Measurements from ENCODE around the gene TMC4.

The TMC4 gene

GRCh38 chr19:54129617-54129996 lies 43.4 kb downstream of the TMC4 start:
- no peak for DNase-seq (ENCODE audit: low spot score)

DNA sequence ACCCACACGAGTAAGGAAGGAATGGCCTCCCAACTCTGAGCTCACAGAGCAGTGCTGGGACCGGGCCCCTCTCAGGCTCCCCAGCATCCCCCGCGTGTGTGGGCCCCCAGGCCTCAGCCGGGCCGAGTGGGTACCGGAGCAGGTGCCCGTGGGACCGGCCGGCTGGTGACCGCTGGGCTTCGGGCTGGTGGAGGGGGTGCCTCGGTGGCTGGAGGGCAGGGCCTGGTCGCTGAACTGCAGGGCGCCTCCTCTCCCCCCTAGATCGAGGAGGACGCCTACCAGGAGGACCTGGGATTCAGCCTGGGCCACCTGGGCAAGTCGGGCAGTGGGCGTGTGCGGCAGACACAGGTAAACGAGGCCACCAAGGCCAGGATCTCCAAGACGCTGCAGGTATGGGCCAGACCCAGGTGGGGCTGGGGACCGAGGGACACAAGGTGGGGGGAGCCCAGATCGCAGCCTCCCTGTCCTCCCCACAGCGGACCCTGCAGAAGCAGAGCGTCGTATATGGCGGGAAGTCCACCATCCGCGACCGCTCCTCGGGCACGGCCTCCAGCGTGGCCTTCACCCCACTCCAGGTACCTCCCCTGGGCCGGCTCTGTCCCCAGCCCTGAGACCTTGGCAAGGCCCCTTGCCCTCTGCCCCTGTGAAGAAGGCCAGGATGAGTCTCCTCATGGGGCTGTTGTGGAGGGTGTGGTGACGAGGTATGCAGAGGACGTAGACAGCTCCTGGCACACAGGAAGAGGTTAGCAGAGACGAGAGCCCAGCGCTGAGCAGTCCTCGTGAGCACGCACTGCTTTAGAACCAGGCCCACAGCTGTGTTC lies 44.0 kb downstream of the TMC4 start:
- no peak for DNase-seq (ENCODE audit: low spot score)

DNA sequence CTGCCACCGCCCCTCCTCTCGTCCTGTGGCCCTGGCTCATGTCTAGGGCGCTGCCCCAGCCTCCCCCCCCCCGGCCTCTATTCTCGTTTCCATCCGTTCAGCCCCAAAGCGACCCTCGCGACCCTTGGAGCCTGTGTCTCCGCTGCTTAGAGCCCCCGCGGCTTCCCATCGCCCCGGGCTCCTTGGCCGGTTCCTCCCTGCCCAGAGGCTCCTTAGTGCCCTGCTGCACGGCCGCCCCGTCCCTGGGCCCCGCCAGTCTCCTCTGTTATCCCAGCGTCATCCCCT lies 44.6 kb downstream of the TMC4 start:
- no peak for DNase-seq (ENCODE audit: low spot score)

DNA sequence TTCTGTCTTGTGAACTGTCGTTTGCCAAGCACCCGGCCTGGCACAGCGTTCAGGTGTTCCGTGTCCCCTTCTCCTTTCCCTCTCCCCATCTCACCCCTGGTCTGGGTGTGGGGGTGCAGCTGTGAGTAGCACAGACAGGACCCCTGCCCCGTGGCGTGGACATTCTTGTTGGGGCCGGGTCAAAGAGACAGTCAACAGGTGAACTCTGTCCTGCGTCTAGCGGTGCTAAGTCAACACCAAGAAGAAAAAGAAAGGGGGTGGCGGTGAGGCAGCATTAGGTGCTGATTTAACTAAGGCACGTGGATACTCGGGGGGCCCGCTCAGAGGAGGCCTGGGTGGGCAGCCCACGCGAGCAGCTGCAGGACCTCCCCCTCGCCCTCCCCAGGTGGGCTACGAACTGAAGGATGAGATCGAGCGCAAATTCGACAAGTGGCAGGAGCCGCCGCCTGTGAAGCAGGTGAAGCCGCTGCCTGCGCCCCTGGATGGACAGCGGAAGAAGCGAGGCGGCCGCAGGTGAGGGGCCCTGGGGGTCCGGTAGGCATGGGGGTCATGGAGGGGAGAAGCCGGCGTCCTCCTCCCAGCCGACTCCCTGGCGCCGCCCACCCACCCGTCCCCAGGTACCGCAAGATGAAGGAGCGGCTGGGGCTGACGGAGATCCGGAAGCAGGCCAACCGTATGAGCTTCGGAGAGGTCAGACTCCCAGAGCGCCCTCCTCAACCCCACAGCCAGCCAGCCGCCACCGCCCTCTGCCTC lies 45.1 kb downstream of the TMC4 start:
- DNase-seq (ENCODE audit: low spot score), result no peak

DNA sequence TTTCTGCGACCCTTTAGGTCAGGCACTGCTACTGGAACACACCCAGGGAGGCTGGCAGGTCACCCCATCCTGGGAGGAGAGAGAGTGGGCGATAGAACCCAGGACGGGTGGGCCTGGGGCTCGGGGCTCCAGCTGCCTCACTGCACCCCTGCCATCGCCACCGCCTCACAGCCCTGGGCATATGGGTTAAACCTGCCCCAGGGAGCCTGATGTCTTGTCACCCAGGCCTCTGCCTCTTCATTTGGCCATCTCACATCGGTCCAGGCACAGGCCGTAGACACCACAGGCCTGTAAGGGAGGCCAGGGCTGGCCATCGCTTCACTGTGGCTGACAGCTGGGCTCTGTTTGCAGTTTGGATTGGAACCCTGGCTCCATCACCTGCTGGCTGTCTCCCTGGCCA lies 47.2 kb downstream of the TMC4 start:
- DNase-seq (ENCODE audit: low spot score), result no peak

DNA sequence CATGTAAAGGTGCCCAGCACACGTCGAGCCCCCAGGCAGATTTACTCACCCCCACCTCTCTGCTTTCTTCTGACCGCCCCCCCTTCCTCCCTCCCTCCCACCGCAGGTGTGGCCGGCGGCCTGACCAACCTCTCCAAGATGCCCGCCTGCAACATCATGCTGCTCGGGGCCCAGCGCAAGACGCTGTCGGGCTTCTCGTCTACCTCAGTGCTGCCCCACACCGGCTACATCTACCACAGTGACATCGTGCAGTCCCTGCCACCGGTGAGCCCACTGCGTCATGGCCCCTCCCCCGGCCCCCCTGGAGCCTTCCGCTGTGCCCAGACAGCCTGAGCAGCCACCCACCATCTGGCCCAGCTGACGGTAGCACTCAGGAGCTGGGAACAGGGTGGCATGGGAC lies 48.6 kb downstream of the TMC4 start:
- DNase-seq (ENCODE audit: low spot score), result no peak

- no peak for DNase-seq (ENCODE audit: low spot score)
These were observed 49.3 kb downstream of the TMC4 start for GRCh38 chr19:54123682-54124081.

- no peak for DNase-seq (ENCODE audit: low spot score)
These were observed 51.7 kb downstream of the TMC4 start for GRCh38 chr19:54121259-54121658.

- peak; percentile 98 for DNase-seq (ENCODE audit: low spot score)
These were observed 57.6 kb downstream of the TMC4 start, which contains the start of the genes PRPF31 and TFPT for GRCh38 chr19:54115109-54116063. PRPF31 (plus strand) TSS chr19:54115754; CDS start chr19:54118279, 2,525 bp downstream. TFPT (minus strand) TSS chr19:54115657; CDS start chr19:54115269, 388 bp downstream.

DNA sequence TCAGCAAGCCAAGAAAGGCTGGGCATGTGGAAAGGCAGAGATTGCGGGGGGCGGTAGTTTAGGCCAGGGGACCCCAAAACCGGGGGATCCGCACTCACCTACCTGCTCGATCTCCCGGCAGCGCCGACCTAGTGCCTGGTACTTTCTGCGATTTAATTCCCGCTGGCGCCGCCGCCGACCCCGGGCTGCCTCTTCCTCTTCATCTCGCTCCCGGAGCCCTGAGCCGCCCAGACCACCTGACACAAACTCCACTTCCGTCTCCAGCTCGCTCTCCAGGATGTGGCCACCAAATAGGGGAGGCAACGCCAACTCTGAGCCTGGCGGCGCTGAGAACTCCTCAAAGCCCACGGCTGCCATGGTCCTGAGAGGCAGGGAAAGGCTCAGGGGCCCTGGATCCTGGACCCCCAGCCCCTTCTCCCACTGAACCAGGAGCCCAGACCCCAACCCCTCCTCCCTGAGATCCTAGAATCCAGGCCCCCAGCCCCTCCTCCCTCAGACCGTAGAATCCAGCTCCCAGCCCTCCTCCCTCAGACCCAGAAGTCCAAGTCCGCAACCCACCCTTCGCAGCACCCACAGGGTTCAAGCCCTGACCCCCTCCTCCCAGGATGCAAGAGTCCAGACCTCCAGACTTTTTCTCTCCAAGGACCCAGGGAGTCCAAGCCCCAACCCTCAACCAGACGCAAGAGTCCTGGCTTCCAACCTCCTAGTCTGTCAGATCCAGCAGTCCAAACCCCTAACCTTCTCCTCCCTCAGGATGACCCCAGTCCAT lies 58.4 kb downstream of the TMC4 start:
- DNase-seq (ENCODE audit: low spot score), result no peak
